Gastroesophageal sphincter (tissue), 4 donors: ENCODE measurements around the gene PDLIM7. TPM values are rescaled to one million over a fixed set of nuclear protein-coding genes. Genes with fewer than 3 reads are reported as not detected.

Source experiments
- ATAC-seq: fragments of 150-250 bp; one replicate; pipeline ENCODE4 v1.9.1; 2016; ENCODE audit warnings: mild to moderate bottlenecking, moderate library complexity
- H3K27ac ChIP-seq, 4 donors: fragments of 200-600 bp; sonication (generic) in 3 of 4; 1 replicate in 3 of 4; 2 replicates in 1 of 4; pipeline ENCODE4 v1.5.1; 2016 to 2019
- H3K27me3 ChIP-seq: fragments of 200-600 bp; sonication (generic); one replicate; pipeline ENCODE4 v1.5.1; 2019
- H3K36me3 ChIP-seq, 2 donors: fragments of 200-600 bp; sonication (generic); one replicate each; pipeline ENCODE4 v1.5.1; 2019; ENCODE audit warnings: control low read depth in 1 of 2
- H3K4me1 ChIP-seq, 3 donors: fragments of 200-600 bp; sonication (generic); 1 replicate in 2 of 3; 2 replicates in 1 of 3; pipeline ENCODE4 v1.5.1; 2016 to 2019; ENCODE audit warnings: control low read depth in 2 of 3
- H3K4me3 ChIP-seq, 2 donors: fragments of 200-600 bp; sonication (generic); one replicate each; pipeline ENCODE4 v1.5.1; 2019; ENCODE audit warnings: mild to moderate bottlenecking in 1 of 2, moderate library complexity in 1 of 2
- H3K9me3 ChIP-seq, 3 donors: fragments of 200-600 bp; sonication (generic); one replicate each; pipeline ENCODE4 v1.5.1; 2017 to 2019; ENCODE audit warnings: control low read depth in 2 of 3
- EP300 ChIP-seq: sonication (generic); formaldehyde crosslinking; IDR thresholded peaks from one replicate; pipeline ENCODE4 v1.6.1; 2017; ENCODE audit warnings: antibody characterized with exemption, mild to moderate bottlenecking
- POLR2A ChIP-seq, 2 donors: fragments of 450-650 bp; IDR thresholded peaks; one replicate each; pipeline ENCODE4 v1.6.1; 2017; ENCODE audit warnings: antibody characterized with exemption in 2 of 2, mild to moderate bottlenecking in 2 of 2, moderate library complexity in 1 of 2
- POLR2AphosphoS5 ChIP-seq: sonication (generic); formaldehyde crosslinking; IDR thresholded peaks from one replicate; pipeline ENCODE4 v1.6.1; 2017; ENCODE audit warnings: antibody characterized with exemption
- WGBS, 2 donors: methylation state at CpG; one replicate each; pipeline ENCODE4 v1.1.5; 2018; ENCODE audit warnings: low coverage in 1 of 2; 5-methylcytosine and 5-hydroxymethylcytosine counted together
- total RNA-seq, 4 donors: library from RNA; depleted of rRNA; stranded (reverse); fragments of >200 nt; gene quantifications; one replicate each; pipeline ENCODE4 v1.1.0, GENCODE V29; 2016
- TF ChIP-seq, protein P1 (sequence below), 4 experiments: fragments of 200-600 bp in 2 of 4; fragments of 450-650 bp in 2 of 4; sonication (generic) in 1 of 4; IDR thresholded peaks; one replicate each; pipeline ENCODE4 v1.5.1; 2017 to 2019; ENCODE audit warnings: antibody characterized with exemption in 4 of 4, mild to moderate bottlenecking in 2 of 4, moderate library complexity in 2 of 4

The PDLIM7 gene
- total RNA-seq, 4 donors from 2014 or later = 336 to 863 (median 437) TPM

DNA sequence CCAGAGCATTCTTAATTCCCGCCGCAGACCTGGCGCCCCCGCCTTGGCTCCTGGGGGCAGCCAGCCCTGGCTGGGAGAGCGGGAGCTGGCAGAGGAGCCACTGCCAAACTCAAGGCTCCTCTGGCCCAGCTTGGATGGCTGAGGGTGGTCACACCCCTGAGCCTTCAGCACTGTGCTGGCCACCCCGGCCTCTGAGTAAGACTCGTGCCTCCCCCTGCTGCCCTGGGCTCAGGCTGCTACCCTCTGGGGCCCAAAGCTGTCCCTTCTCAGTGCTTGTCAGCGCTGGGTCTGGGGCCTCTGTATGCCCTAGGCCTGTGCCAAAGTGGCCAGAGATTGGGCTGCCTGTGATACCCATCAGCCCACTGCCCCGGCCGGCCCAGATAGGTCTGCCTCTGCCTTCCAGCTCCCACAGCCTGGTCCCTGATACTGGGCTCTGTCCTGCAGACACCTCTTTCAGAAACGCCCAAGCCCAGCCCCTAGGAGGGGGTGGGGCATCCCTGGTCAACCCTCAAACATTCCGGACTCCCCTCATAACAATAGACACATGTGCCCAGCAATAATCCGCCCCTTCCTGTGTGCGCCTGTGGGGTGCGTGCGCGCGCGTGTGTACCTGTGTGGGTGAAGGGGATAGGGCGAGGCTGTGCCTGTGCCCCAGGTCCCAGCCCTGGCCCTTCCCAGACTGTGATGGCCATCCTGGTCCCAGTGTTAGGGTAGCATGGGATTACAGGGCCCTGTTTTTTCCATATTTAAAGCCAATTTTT lies 55.2 kb downstream of the PDLIM7 start:
- H3K27ac ChIP-seq = no peak overlapping the region
- WGBS, 2 donors = 87 to 100% methylated on average over 1 to 7 of the region's 20 CpGs
- no peak for TF ChIP-seq POLR2A (IDR thresholded peaks at IDR 0.05)
- no peak for TF ChIP-seq EP300
- TF ChIP-seq POLR2AphosphoS5 = no peak
- no peak overlapping the region for H3K4me3 ChIP-seq
- no peak for ATAC-seq
- peaks cover 0 to 46% of the 10 kb centered on the region in 2 donors for H3K36me3 ChIP-seq
- peaks cover 0 to 16% (median 10%) of the 10 kb centered on the region in 3 donors for H3K4me1 ChIP-seq
- H3K9me3 ChIP-seq = no peaks in the 10 kb centered on the region
- H3K27me3 ChIP-seq = peaks cover 14% of the 10 kb centered on the region

DNA sequence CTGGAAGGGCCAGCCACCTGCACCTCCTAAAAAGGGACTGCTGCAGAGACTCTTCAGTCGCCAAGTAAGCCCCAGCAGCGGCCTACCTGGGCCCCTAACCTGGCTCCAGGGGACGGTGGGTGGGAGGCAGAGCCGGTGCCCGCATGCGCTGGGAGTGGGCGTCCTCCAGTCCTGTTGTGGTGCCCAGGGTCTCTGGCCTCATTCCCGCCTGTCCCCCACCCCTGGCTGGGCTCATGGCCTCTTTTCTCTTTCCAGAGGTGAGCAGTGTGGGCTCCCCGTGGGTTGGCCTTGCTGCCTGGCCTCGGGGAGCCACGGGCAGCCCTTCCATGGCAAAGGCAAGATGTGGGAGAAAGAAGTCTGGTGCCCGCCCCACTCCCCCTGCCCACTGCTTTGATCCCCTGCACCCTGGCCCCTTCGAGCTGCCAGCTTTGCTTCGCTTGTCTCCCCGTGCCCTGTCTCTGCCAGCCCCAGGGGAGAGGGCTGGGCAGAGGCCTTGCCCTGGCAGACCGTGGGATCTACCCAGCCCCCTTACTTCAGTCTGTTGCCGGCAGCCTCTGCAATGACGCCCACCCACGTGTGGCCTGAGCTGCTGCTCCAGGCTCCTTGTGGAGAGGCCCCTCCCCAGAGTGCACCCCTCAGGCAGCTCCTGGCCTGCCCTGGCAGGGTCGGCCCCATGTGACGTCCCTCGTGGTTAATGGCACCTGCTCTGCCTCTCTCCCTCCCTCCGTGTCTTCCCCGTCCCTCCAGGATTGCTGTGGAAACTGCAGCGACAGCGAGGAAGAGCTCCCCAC lies 56.2 kb downstream of the PDLIM7 start:
- H3K9me3 ChIP-seq = no peaks in the 10 kb centered on the region
- H3K4me1 ChIP-seq = peaks cover 0 to 5% (median 4%) of the 10 kb centered on the region in 3 donors
- no peak overlapping the region for H3K27ac ChIP-seq
- no peak for ATAC-seq
- TF ChIP-seq POLR2A (IDR thresholded peaks at IDR 0.05) (no peak), EP300 (no peak), POLR2AphosphoS5 (no peak)
- TF ChIP-seq, protein P1, sequence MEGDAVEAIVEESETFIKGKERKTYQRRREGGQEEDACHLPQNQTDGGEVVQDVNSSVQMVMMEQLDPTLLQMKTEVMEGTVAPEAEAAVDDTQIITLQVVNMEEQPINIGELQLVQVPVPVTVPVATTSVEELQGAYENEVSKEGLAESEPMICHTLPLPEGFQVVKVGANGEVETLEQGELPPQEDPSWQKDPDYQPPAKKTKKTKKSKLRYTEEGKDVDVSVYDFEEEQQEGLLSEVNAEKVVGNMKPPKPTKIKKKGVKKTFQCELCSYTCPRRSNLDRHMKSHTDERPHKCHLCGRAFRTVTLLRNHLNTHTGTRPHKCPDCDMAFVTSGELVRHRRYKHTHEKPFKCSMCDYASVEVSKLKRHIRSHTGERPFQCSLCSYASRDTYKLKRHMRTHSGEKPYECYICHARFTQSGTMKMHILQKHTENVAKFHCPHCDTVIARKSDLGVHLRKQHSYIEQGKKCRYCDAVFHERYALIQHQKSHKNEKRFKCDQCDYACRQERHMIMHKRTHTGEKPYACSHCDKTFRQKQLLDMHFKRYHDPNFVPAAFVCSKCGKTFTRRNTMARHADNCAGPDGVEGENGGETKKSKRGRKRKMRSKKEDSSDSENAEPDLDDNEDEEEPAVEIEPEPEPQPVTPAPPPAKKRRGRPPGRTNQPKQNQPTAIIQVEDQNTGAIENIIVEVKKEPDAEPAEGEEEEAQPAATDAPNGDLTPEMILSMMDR (IDR thresholded peaks at IDR 0.05) = no peak
- peaks cover 0 to 57% of the 10 kb centered on the region in 2 donors for H3K36me3 ChIP-seq
- WGBS, 2 donors = 20 to 100% methylated on average over 1 to 3 of the region's 26 CpGs
- H3K27me3 ChIP-seq = peaks cover 3% of the 10 kb centered on the region
- H3K4me3 ChIP-seq = no peak overlapping the region

DNA sequence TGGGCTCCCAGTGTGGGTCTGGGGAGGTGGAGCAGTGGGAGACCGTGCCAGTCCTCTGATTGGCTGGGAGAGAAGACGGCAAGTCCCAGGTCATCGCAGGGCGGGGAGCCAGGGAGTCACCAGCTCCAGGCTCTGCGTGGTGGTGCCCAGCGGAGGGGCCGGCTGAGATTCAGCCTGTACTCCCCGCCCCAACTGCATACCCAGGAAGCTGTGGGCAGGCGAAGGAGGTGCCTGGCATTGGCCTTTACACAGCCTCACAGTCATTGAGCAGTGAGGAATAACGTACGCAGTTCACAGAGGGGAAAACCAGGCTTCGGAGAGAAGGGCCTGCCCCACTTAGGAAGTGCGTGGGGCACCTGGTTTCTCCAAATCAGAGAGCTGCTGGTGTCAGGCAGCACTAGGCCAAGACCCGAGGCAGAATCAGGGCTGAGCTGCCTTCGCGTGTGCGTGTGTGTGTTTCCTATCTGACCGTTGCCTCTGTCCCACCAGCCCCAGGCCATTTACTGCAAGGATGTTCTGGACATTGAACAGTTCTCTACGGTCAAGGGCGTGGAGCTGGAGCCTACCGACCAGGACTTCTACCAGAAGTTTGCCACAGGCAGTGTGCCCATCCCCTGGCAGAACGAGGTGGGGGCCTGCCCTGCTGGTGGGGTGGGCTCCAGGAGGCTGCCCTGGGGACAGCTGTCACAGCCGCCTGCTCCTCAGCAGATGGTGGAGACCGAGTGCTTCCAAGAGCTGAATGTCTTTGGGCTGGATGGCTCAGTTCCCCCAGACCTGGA lies 57.0 kb downstream of the PDLIM7 start:
- 88 to 93% methylated on average over 3 to 11 of the region's 24 CpGs for WGBS, 2 donors
- H3K27ac ChIP-seq = no peak overlapping the region
- no peak for ATAC-seq

DNA sequence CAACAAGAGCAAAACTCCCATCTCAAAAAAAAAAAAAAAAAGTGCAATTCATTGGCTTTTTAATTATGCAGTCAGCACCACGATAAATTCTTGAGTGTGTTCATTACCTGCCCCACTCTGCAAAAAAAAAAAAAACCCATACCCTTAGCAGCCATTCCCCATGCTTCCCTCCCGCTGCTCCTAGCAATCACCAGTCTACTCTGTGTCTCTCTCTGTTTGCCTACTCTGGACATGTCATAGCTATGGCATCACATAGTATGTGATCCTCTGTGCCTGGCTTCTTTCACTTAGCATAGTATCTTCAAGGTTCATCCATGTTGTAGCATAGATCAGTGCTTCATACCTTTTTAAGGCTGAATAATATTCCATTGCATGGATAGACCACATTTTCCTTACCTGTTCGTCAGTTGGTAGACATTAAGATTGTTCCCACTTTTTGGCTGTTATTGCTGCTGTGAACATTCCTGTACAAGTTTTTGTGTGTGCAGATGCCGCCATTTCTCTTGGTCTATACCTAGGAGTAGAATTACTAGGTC lies 57.8 kb downstream of the PDLIM7 start:
- no peak for ATAC-seq
- no peak overlapping the region for H3K4me3 ChIP-seq
- peaks cover 0 to 73% of the 10 kb centered on the region in 2 donors for H3K36me3 ChIP-seq
- H3K27me3 ChIP-seq = no peaks in the 10 kb centered on the region
- no peaks in the 10 kb centered on the region for H3K9me3 ChIP-seq
- H3K27ac ChIP-seq = no peak overlapping the region
- WGBS, 2 donors = 96 to 100% methylated on average over 4 of the region's 4 CpGs
- TF ChIP-seq, protein P1 (IDR thresholded peaks at IDR 0.05) = no peak
- TF ChIP-seq EP300 (no peak), POLR2A (IDR thresholded peaks at IDR 0.05) (no peak), POLR2AphosphoS5 (no peak)
- H3K4me1 ChIP-seq = no peaks in the 10 kb centered on the region

More for the DNA sequence above, 57.0 kb downstream of the PDLIM7 start:
- Histone ChIP-seq H3K4me1 (no peaks in the 10 kb centered on the region), H3K36me3 (peaks cover 0 to 65% of the 10 kb centered on the region in 2 donors), H3K9me3 (no peaks in the 10 kb centered on the region), H3K27me3 (no peaks in the 10 kb centered on the region), H3K4me3 (no peak overlapping the region)
- no peak for TF ChIP-seq POLR2A (IDR thresholded peaks at IDR 0.05)
- TF ChIP-seq, protein P1 (IDR thresholded peaks at IDR 0.05) = no peak
- no peak for TF ChIP-seq POLR2AphosphoS5
- TF ChIP-seq EP300 = no peak

DNA sequence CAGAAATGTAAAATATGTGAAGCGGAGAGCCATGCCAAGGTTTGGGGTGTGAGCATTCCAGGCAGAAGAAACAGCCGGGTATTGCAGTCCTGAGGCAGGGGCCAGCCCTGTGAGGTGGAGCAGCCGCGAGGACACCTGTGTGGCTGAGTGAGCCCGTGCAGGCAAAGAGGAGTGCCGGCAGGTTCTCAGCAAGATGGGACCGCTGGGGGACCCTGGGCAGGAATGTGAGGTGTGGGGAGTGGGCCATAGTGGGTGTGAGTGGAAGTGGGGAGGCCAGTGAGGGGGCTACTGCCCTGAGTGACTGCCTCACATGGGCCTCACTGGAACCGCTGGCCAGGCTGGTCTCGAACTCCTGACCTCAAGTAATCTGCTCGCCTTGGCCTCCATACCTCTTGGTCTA lies 58.9 kb downstream of the PDLIM7 start:
- no peaks in the 10 kb centered on the region for H3K9me3 ChIP-seq
- 87 to 89% methylated on average over 5 to 8 of the region's 10 CpGs for WGBS, 2 donors
- no peaks in the 10 kb centered on the region for H3K4me1 ChIP-seq
- no peak overlapping the region for H3K27ac ChIP-seq
- peaks cover 0 to 84% of the 10 kb centered on the region in 2 donors for H3K36me3 ChIP-seq
- H3K4me3 ChIP-seq = no peak overlapping the region
- no peak for ATAC-seq
- H3K27me3 ChIP-seq = no peaks in the 10 kb centered on the region
- TF ChIP-seq POLR2A (IDR thresholded peaks at IDR 0.05) (no peak), POLR2AphosphoS5 (no peak), EP300 (no peak)
- TF ChIP-seq, protein P1 (IDR thresholded peaks at IDR 0.05) = no peak
